HG03045 (cell line): ENCODE measurements around the gene MFSD2B.
"Not testable (repeated sequence)": the region's sequence is repeated elsewhere in the genome, so short reads cannot be mapped to it uniquely, and the experiment has no call there.

Source experiments
- ATAC-seq: cut with Tn5 transposase; IDR thresholded peaks from one replicate; pipeline ENCODE4 v1.9.1; 2021; ENCODE audit warnings: mild to moderate bottlenecking, moderate library complexity; ENCODE audit not compliant: unreplicated experiment

MFSD2B gene

GRCh38 chr2:24017711-24018110, 7.8 kb downstream of the MFSD2B start:
- no peak for ATAC-seq

- ATAC-seq, result no peak
Observed at GRCh38 chr2:24018241-24018640, 8.4 kb downstream of the MFSD2B start.

GRCh38 chr2:24019729-24020128, 9.8 kb downstream of the MFSD2B start:
- no peak for ATAC-seq

- ATAC-seq, result no peak
Observed at GRCh38 chr2:24020244-24020643, 10.4 kb downstream of the MFSD2B start.

- no peak for ATAC-seq
Observed at GRCh38 chr2:24021122-24021998, 11.5 kb downstream of the MFSD2B start.

GRCh38 chr2:24022324-24022974, 12.6 kb downstream of the MFSD2B start:
- ATAC-seq, result no peak

- ATAC-seq, result no peak
Observed at GRCh38 chr2:24022975-24023575, 13.2 kb downstream of the MFSD2B start.

- ATAC-seq, result no peak
Observed at GRCh38 chr2:24024018-24024417, 14.1 kb downstream of the MFSD2B start.

GRCh38 chr2:24024996-24025663, 15.2 kb downstream of the MFSD2B start:
- ATAC-seq, result no peak

GRCh38 chr2:24026233-24026632, 16.3 kb downstream of the MFSD2B start:
- ATAC-seq, result no peak

GRCh38 chr2:24038786-24039499, 29.1 kb downstream of the MFSD2B start:
- ATAC-seq, result no peak

GRCh38 chr2:24040511-24040910, 30.6 kb downstream of the MFSD2B start:
- no peak for ATAC-seq

GRCh38 chr2:24043133-24043532, 33.2 kb downstream of the MFSD2B start:
- ATAC-seq, result not testable (repeated sequence)

- no peak for ATAC-seq
Observed at GRCh38 chr2:24045511-24046508, 35.9 kb downstream of the MFSD2B start.

GRCh38 chr2:24046599-24046929, 36.7 kb downstream of the MFSD2B start:
- no peak for ATAC-seq

- ATAC-seq, result peak; percentile 98
Observed at GRCh38 chr2:24046930-24047702, 37.2 kb downstream of the MFSD2B start, which contains the start of gene WDCP. Gene WDCP (minus strand): TSS chr2:24047391. CDS start chr2:24039494, 7,897 bp downstream.

- no peak for ATAC-seq
Observed at GRCh38 chr2:24047703-24048033, 37.8 kb downstream of the MFSD2B start.

- no peak for ATAC-seq
Observed at GRCh38 chr2:24048769-24049484, 39.0 kb downstream of the MFSD2B start.
